HG03280 (cell line): Measurements from ENCODE around the gene DCX.
A peak's percentile ranks its signal among the peaks of the same experiment; 100 is the strongest.

ENCODE experiments used
- ATAC-seq: cut with Tn5 transposase; IDR thresholded peaks from one replicate; pipeline ENCODE4 v1.9.1; 2021; ENCODE audit warnings: mild to moderate bottlenecking, moderate library complexity; ENCODE audit not compliant: unreplicated experiment

DCX gene

GRCh38 chrX:111411983-111412382 is at the start of gene DCX:
Gene DCX (minus strand): TSS chrX:111412192. CDS start chrX:111410398, 1,794 bp downstream.
- ATAC-seq = no peak

GRCh38 chrX:111460607-111461006 is 48.6 kb upstream of the DCX start:
- ATAC-seq = no peak

DNA sequence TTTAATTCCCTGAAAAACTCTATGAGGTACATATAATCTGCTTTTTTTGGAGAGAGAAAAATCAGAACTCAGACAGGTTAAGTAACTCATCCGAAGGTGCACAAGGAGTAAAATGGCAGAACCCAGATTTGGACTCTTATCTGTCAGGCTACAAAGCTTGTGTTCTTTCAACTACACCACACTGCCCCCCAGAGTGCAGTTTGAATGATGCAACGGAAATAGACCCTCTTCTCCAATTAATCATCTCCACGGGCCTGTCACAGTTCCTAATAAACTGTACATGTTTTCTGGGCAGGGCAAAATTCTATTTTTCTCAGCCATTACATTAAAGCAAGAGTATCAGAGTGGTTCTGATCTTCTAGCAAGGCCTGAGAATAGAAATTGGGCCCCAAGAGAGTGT is 35.3 kb upstream of the DCX start:
- ATAC-seq = peak; percentile 76

DNA sequence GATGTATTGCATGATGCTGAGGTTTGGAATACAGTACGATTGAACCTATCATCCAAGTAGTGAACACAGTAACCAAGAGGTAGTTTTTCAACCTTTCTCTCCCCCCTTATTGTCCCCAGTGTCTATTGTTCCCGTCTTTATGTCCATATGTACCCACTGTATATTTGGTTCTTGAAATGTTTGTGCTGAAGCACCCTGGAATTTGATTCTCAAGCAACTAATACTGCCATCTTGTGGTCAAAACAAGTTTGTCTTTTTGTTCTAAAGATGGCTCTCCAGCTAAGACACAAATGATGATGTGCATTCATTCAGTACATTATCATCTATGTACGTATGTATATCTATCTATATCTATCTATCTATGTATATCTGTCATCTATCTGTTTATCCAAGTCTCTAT is 33.5 kb upstream of the DCX start:
- ATAC-seq = no peak

DNA sequence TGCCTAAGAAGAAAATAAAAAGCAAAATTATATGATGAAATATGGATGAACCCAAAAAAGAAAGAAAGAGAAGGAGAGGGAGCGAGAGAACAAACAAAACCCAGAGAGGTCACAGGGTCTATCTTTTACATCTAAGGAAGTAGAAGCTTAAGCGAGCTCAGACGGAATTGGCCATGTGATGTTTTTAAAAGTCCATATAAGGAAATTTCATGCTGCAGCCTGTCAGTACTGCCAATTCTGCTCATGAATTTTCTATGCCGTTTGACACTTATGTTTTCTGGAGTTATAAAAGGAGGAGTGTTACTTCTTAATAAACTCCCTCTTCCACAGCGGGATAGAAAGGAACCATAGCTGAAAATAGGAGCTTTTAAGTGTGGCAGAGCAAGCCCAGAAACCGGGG is 32.9 kb upstream of the DCX start:
- ATAC-seq = no peak

DNA sequence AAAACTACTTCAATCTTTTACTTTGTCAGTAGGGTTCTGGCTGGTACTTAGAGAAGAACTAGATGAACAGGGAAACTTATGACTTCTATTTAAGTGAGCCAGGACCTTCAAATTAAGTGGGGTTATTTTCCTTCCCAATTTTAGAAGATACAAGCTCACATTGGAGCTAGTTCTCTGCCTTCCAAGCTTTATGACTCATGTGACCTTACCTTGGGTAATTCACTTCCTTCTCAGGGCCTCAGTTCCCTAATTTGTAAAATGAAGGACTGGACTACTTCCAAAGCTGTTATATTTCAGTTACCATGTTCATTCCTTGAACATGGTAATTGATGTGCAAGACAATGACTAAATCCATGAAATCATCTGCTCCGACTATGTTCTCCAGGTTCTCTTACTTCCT is 32.0 kb upstream of the DCX start:
- ATAC-seq = no peak

- no peak for ATAC-seq
These were observed 30.8 kb upstream of the DCX start for GRCh38 chrX:111442791-111443190.

DNA sequence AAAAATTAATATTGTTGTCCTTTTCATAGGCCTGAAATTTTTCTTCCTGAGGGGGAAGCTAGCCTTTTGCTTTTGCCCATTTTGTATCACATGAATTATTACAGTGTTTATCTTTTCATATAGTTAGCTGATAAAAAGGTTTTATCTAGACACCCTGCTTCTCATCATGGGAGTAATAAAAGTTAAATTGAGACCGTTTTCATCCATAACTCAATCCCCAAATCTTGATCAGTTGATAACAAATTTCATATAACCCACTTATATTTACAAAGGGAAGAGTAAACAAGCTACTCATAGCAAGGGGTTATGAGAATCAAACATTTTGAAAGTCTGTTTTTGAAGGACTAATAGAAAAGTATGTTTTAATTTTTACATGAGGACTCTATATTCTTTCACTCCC is 23.5 kb upstream of the DCX start:
- ATAC-seq = no peak

- ATAC-seq = no peak
These were observed 19.0 kb upstream of the DCX start for GRCh38 chrX:111431001-111431400.

GRCh38 chrX:111411557-111411956 is 435 bp downstream of the DCX start:
- ATAC-seq = no peak

- ATAC-seq = no peak
These were observed 1.4 kb downstream of the DCX start for GRCh38 chrX:111410590-111411078.

DNA sequence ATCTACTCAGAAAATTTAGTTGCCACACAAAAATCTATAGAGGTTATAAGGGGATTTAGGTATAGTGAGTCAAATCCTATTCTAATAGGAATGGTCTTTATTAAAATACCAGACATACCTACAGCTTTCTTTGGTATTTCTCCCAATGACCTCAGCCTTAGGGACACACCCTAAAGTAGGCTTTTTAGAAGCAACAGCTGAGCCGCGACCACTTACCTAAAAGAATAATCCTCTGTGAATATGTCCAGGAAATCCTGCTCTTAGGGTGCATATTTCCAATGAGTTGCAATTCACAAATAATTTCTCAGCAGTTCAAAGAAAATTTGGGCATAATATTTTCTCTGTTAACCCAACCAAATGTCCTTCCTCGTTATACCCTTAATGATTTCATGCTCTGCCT is 2.7 kb downstream of the DCX start:
- no peak for ATAC-seq

DNA sequence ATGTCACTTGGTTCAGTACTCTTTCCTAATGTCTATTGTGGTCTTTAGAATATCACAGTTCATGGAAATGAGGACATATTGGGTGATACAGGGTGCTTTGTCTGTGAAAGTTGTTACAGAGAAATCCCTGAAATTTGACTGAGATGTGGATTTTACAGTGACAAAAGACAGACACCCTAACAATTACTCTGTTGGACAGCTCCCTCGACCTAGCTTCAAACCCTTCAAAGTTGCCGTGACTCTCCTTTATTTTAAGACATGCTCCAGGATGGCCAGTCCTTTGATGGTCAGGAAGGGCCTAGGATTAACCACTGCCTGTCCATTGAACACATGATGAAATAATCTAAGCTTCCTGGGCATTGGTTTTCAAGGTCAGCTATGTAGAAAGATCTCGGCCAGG is 4.0 kb downstream of the DCX start:
- ATAC-seq = no peak

GRCh38 chrX:111402344-111402743 is 9.6 kb downstream of the DCX start:
- no peak for ATAC-seq

DNA sequence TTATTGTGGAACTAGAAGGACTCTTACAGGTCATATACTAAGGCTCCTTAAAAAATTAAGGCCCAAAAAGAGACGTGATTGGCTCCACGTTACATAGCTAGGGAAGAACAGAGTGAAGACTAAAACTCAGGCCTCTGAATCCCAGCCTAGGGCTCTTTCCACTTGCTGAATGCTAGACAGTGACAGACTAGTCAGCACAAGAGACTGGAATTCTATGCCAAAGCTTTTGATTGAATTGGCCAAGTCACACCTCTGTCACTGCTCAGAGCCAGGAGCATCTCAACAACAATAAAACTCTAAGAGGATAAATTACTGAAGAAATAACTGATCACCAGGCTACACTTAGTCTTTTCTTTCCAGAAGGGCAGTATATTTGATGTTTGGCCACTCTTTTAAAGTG is 16.8 kb downstream of the DCX start:
- no peak for ATAC-seq

GRCh38 chrX:111394569-111394968 is 17.4 kb downstream of the DCX start:
- no peak for ATAC-seq

- no peak for ATAC-seq
These were observed 24.4 kb downstream of the DCX start for GRCh38 chrX:111387470-111388070.

- ATAC-seq = no peak
These were observed 25.3 kb downstream of the DCX start for GRCh38 chrX:111386615-111387233.

DNA sequence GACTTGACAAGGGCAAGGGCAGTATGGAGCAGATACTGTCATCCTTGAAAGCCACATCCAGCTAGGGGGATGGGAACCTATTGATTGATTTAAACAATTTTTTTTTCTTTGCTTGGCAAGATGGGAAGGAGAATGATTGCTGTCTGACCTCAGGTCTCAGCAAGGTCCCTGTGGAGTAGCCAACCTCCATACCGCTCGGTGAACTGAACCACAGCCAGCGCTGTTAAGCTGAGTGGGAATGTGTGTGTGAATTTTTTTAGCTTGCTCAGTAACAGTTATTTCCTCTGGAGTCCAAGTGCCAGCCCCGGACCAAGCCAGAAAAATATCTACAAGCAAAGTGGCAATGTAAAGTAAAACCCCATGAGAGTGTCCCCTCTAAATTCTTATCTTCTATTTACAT is 25.9 kb downstream of the DCX start:
- no peak for ATAC-seq

DNA sequence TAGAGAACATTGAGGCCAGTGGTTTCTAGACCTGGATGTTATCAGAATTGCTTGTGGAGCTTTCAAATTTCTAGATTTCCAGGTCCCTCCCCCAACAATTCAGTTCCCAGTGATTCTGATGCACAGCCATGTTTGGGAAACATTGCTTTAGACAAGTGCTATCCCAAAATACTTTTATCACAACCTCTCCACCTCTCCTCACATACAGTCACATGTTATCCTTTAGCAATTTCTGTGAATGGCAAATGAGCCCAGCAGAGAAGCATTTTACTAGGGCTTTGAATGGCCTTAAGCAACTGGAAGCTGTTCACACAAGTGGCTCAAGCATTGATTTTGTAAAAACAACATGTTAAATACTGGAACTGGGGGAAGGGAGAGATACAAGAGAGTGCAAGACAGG is 29.7 kb downstream of the DCX start:
- ATAC-seq = no peak

DNA sequence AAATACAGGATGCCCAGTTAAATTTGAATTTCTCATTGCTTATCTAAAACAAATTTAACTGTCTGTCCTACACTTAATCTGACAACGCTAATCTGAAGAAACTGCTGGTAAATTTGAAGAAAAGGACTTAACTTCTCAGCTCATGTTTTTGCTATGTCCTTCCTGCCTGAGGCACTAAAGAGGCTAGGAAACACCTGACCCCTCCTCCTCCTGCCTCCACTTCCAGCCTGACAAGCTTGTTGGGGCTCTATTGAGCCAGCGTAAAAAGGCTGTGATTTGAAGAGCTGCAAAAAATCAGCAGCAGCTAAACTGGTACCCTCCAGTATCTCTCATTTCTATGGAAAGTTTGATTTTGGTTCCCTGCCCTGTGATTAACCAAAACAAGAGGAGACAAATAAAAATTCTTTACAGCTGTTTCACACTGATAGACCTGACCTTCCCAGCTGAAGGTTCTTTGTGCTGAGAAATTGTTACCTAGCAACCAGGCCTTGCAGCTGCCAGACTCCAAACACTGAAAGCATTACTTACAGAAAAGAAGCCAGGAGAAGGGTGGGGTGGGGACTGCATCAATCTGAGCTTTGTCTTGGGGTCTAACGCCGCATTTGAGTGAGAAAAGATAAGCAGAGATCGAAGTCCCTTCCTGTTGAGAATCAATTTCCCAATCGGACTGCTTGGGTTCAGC is 35.0 kb downstream of the DCX start:
- ATAC-seq = no peak

DNA sequence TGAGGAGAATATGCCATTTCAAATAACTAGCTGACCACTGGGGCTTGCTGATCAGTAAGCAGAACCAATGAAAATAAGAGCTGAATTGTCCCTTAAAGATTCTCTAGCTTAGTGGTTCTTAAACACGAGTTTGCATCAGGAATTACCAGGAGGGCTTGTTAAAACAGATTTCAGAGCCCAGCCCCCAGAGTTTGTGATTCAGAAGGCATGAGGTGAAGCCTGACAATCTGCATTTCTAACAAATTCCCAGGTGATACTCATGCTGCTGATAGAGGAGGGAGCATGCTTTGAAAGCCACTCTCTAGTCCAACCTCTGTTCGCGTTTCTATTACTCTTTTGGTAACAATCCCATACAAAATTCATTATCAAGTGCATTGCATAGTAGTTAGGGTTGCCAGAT is 35.5 kb downstream of the DCX start:
- no peak for ATAC-seq
